ENCODE data around the gene COL4A2.

DNA sequence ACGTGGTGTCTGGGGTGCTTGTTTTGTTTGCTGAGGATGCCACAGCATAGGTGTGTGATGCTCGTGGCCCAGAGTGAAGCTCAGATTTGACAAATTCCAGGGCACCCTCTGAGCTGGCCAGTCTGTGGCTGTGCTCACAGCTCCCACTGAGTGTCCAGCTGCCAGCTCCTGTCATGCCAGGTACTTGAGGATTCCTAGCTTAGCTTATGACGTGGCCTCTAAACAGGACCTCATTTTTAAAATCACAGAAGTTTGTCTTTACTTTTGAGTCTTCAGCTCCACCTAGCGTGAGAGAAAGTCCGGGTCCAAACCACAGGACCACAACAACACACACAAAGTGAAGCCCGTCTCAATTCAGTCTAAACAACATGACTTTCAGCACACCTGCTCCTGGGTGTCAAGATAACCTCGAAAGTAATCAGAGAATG, 137.2 kb downstream of the COL4A2 start:
- TF ChIP-seq EP300 (IDR thresholded peaks at IDR 0.05) (no peak), ZFP36 (IDR thresholded peaks at IDR 0.05; ENCODE audit: borderline replicate concordance, partially characterized antibody) (no peak), RCOR1 (IDR thresholded peaks at IDR 0.05; ENCODE audit: low read depth, low read length) (no peak), TP53 (CRISPR knock-in tag; IDR thresholded peaks at IDR 0.05) (no peak), POLR2A (IDR thresholded peaks at IDR 0.05; ENCODE audit: low read length) (no peak), FOXS1 (CRISPR knock-in tag; IDR thresholded peaks at IDR 0.05) (no peak), NFE2L2 (conservative IDR thresholded peaks at IDR 0.05; ENCODE audit: low read length) (no peak), PHF8 (IDR thresholded peaks at IDR 0.05; ENCODE audit: borderline replicate concordance, low read depth) (no peak), SREBF2 (IDR thresholded peaks at IDR 0.05) (no peak), CBX2 (IDR thresholded peaks at IDR 0.05; ENCODE audit: borderline replicate concordance, low read depth) (no peak)
- TF ChIP-seq, protein P1, sequence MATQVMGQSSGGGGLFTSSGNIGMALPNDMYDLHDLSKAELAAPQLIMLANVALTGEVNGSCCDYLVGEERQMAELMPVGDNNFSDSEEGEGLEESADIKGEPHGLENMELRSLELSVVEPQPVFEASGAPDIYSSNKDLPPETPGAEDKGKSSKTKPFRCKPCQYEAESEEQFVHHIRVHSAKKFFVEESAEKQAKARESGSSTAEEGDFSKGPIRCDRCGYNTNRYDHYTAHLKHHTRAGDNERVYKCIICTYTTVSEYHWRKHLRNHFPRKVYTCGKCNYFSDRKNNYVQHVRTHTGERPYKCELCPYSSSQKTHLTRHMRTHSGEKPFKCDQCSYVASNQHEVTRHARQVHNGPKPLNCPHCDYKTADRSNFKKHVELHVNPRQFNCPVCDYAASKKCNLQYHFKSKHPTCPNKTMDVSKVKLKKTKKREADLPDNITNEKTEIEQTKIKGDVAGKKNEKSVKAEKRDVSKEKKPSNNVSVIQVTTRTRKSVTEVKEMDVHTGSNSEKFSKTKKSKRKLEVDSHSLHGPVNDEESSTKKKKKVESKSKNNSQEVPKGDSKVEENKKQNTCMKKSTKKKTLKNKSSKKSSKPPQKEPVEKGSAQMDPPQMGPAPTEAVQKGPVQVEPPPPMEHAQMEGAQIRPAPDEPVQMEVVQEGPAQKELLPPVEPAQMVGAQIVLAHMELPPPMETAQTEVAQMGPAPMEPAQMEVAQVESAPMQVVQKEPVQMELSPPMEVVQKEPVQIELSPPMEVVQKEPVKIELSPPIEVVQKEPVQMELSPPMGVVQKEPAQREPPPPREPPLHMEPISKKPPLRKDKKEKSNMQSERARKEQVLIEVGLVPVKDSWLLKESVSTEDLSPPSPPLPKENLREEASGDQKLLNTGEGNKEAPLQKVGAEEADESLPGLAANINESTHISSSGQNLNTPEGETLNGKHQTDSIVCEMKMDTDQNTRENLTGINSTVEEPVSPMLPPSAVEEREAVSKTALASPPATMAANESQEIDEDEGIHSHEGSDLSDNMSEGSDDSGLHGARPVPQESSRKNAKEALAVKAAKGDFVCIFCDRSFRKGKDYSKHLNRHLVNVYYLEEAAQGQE (IDR thresholded peaks at IDR 0.05), result no peak
- TF ChIP-seq, protein P2, sequence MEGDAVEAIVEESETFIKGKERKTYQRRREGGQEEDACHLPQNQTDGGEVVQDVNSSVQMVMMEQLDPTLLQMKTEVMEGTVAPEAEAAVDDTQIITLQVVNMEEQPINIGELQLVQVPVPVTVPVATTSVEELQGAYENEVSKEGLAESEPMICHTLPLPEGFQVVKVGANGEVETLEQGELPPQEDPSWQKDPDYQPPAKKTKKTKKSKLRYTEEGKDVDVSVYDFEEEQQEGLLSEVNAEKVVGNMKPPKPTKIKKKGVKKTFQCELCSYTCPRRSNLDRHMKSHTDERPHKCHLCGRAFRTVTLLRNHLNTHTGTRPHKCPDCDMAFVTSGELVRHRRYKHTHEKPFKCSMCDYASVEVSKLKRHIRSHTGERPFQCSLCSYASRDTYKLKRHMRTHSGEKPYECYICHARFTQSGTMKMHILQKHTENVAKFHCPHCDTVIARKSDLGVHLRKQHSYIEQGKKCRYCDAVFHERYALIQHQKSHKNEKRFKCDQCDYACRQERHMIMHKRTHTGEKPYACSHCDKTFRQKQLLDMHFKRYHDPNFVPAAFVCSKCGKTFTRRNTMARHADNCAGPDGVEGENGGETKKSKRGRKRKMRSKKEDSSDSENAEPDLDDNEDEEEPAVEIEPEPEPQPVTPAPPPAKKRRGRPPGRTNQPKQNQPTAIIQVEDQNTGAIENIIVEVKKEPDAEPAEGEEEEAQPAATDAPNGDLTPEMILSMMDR (IDR thresholded peaks at IDR 0.05), result no peak
- TF ChIP-seq, protein P3, sequence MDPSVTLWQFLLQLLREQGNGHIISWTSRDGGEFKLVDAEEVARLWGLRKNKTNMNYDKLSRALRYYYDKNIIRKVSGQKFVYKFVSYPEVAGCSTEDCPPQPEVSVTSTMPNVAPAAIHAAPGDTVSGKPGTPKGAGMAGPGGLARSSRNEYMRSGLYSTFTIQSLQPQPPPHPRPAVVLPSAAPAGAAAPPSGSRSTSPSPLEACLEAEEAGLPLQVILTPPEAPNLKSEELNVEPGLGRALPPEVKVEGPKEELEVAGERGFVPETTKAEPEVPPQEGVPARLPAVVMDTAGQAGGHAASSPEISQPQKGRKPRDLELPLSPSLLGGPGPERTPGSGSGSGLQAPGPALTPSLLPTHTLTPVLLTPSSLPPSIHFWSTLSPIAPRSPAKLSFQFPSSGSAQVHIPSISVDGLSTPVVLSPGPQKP (IDR thresholded peaks at IDR 0.05; ENCODE audit: low read depth, low read length), result no peak
- TF ChIP-seq, protein P4, sequence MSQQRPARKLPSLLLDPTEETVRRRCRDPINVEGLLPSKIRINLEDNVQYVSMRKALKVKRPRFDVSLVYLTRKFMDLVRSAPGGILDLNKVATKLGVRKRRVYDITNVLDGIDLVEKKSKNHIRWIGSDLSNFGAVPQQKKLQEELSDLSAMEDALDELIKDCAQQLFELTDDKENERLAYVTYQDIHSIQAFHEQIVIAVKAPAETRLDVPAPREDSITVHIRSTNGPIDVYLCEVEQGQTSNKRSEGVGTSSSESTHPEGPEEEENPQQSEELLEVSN (IDR thresholded peaks at IDR 0.05; ENCODE audit: borderline replicate concordance, low read depth), result no peak
